Measurements from ENCODE around the gene GUCY1B1.

GRCh38 chr4:155724731-155725130 lies 34.1 kb upstream of the GUCY1B1 start:
- TF ChIP-seq CTCF (conservative IDR thresholded peaks at IDR 0.05 in 1 of 2, IDR thresholded peaks at IDR 0.05 in 1 of 2; ENCODE audit: low read depth in 1 of 2, low read length in 2 of 2) (no peak), EZH2 (IDR thresholded peaks at IDR 0.05; ENCODE audit: low read length, missing control alignments) (no peak)

Data from fibroblast of lung (primary cell).